HepG2 (cell line): ENCODE results near the gene CEP164. TPM values are rescaled to one million over a fixed set of nuclear protein-coding genes. Genes with fewer than 3 reads are reported as not detected.

Experiments
- ATAC-seq: fragments of 200-7000 bp; cut with Tn5 transposase; 3 replicates; pipeline ENCODE4 v1.9.1; 2020; ENCODE audit warnings: mild to moderate bottlenecking, moderate library complexity
- BruUV-seq: library from RNA; stranded (reverse); fragments of 400-500 nt; replicated peaks from 2 replicates; lab custom pipeline; 2021; lab: Mats Ljungman, UMichigan
- CTCF ChIA-PET: fragments of 300-600 bp; formaldehyde crosslinking; extraction: SDS; loops from one replicate; lab custom pipeline; 2021; ENCODE audit warnings: low total read pairs, inconsistent platforms, low intra/inter-chr PET ratio; lab: Yijun Ruan, JAX
- POLR2A ChIA-PET: fragments of 350-600 bp; sonication (Branson Sonifier 250); formaldehyde crosslinking; loops from one replicate; lab custom pipeline; 2020; ENCODE audit warnings: antibody characterized with exemption, inconsistent platforms; lab: Yijun Ruan, JAX
- DNase-seq: peaks from one replicate; pipeline ENCODE4 v3.0.0-alpha.2; 2015; ENCODE audit warnings: low spot score
- FAIRE-seq: peaks from 3 replicates; lab custom pipeline; 2011; peaks lifted over from hg19 to GRCh38; lab: Jason Lieb, UNC
- H2AFZ ChIP-seq: one replicate; pipeline ENCODE4 v1.6.1; 2011; ENCODE audit warnings: low read length, inconsistent platforms
- H3K27ac ChIP-seq: fragments of 300-600 bp; 3 replicates; pipeline ENCODE4 v1.8.0; 2011; ENCODE audit warnings: mixed run types, mild to moderate bottlenecking, mixed read lengths, low read length, inconsistent platforms; ENCODE audit not compliant: insufficient read depth; ENCODE audit errors: extremely low read length
- H3K27me3 ChIP-seq, 2 experiments: fragments of 200-600 bp in 1 of 2; 2 replicates in 1 of 2; 3 replicates in 1 of 2; pipeline versions ENCODE4 v1.6.0 to v1.8.0; 2011; ENCODE audit warnings: low read length in 2 of 2, mild to moderate bottlenecking in 2 of 2, moderate library complexity in 2 of 2, inconsistent platforms in 1 of 2; ENCODE audit not compliant: insufficient read depth in 2 of 2, control insufficient read depth in 1 of 2
- H3K36me3 ChIP-seq, 2 experiments: fragments of 200-600 bp in 1 of 2; replicated peaks in 1 of 2; 2 replicates in 1 of 2; 3 replicates in 1 of 2; pipeline versions ENCODE4 v1.5.1 to v1.8.0; 2011; ENCODE audit warnings: low read length in 2 of 2, inconsistent platforms in 1 of 2; ENCODE audit not compliant: insufficient read depth in 2 of 2, control insufficient read depth in 1 of 2
- H3K4me1 ChIP-seq: 2 replicates; pipeline ENCODE4 v1.5.1; 2012; ENCODE audit warnings: low read length, inconsistent platforms; ENCODE audit not compliant: insufficient read depth
- H3K4me2 ChIP-seq: 2 replicates; pipeline ENCODE4 v1.6.0; 2011; ENCODE audit warnings: low read depth, low read length, inconsistent platforms
- H3K4me3 ChIP-seq, 3 experiments: fragments of 200-600 bp in 1 of 3; sonication (generic), shearing (Covaris generic) in 1 of 3; replicated peaks in 1 of 3; 2 replicates each; pipeline ENCODE4 v1.5.1; 2011 to 2016; ENCODE audit warnings: low read length in 3 of 3, inconsistent platforms in 2 of 3, low read depth in 2 of 3, mild to moderate bottlenecking in 2 of 3, control low read depth in 1 of 3, mixed read lengths in 1 of 3; ENCODE audit not compliant: insufficient read depth in 1 of 3
- H3K79me2 ChIP-seq: one replicate; pipeline ENCODE4 v1.6.1; 2011; ENCODE audit warnings: low read length, inconsistent platforms; ENCODE audit not compliant: insufficient read depth
- H3K9ac ChIP-seq: 2 replicates; pipeline ENCODE4 v1.6.0; 2011; ENCODE audit warnings: mild to moderate bottlenecking, low read depth, low read length, inconsistent platforms; ENCODE audit not compliant: insufficient read depth
- H3K9me3 ChIP-seq: 2 replicates; pipeline ENCODE4 v1.5.1; 2012; ENCODE audit warnings: mild to moderate bottlenecking, low read length
- H4K20me1 ChIP-seq: 2 replicates; pipeline ENCODE4 v1.6.0; 2011; ENCODE audit warnings: inconsistent platforms, mild to moderate bottlenecking, low read length, moderate library complexity; ENCODE audit not compliant: insufficient read depth
- BCL3 ChIP-seq: sonication (generic); formaldehyde crosslinking; IDR thresholded peaks from 2 replicates; pipeline ENCODE4 v1.5.1; 2020; ENCODE audit warnings: mild to moderate bottlenecking, missing genetic modification reagents, moderate library complexity
- HNRNPLL ChIP-seq: fragments of 200-400 bp; formaldehyde crosslinking; IDR thresholded peaks from 2 replicates; pipeline ENCODE4 v1.6.1; 2017; ENCODE audit warnings: mild to moderate bottlenecking, low read depth, low read length; ENCODE audit not compliant: poor library complexity, severe bottlenecking
- KLF13 ChIP-seq: sonication (generic); formaldehyde crosslinking; IDR thresholded peaks from 2 replicates; pipeline ENCODE4 v1.4.0; 2020; ENCODE audit warnings: mild to moderate bottlenecking, missing genetic modification reagents
- MTF2 ChIP-seq: sonication (generic); formaldehyde crosslinking; IDR thresholded peaks from 2 replicates; pipeline ENCODE4 v1.5.0; 2020; ENCODE audit warnings: missing genetic modification reagents, borderline replicate concordance
- NCOA2 ChIP-seq: sonication (generic); formaldehyde crosslinking; IDR thresholded peaks from 2 replicates; pipeline ENCODE4 v1.8.0; 2022; ENCODE audit warnings: inconsistent platforms
- PLRG1 ChIP-seq: fragments of 450-650 bp; conservative IDR thresholded peaks from 2 replicates; pipeline ENCODE4 v1.6.1; 2016
- RERE ChIP-seq: IDR thresholded peaks from 2 replicates; pipeline ENCODE4 v1.6.1; 2016; ENCODE audit warnings: low read depth, missing genetic modification reagents, missing compliant biosample characterization
- RFXAP ChIP-seq: sonication (generic); formaldehyde crosslinking; IDR thresholded peaks from 2 replicates; pipeline ENCODE4 v1.4.0; 2020; ENCODE audit warnings: missing genetic modification reagents, borderline replicate concordance
- TBP ChIP-seq: sonication (generic); formaldehyde crosslinking; IDR thresholded peaks from 2 replicates; pipeline ENCODE4 v1.5.0; 2020; ENCODE audit warnings: missing genetic modification reagents
- XBP1 ChIP-seq: sonication (generic); formaldehyde crosslinking; IDR thresholded peaks from 2 replicates; pipeline ENCODE4 v1.5.0; 2020; ENCODE audit warnings: missing genetic modification reagents
- ZGPAT ChIP-seq: IDR thresholded peaks from 2 replicates; pipeline ENCODE4 v1.6.1; 2016; ENCODE audit warnings: mild to moderate bottlenecking
- ZNF207 ChIP-seq: fragments of 450-650 bp; IDR thresholded peaks from 2 replicates; pipeline ENCODE4 v1.6.1; 2016; ENCODE audit warnings: antibody characterized with exemption, borderline replicate concordance
- ZNF30 ChIP-seq: sonication (generic); formaldehyde crosslinking; IDR thresholded peaks from 2 replicates; pipeline ENCODE4 v1.5.0; 2020; ENCODE audit warnings: mild to moderate bottlenecking, missing genetic modification reagents
- ZNF710 ChIP-seq: sonication (generic); formaldehyde crosslinking; IDR thresholded peaks from 2 replicates; pipeline ENCODE4 v1.5.0; 2020; ENCODE audit warnings: mild to moderate bottlenecking, missing genetic modification reagents, borderline replicate concordance
- ZNF713 ChIP-seq: sonication (generic); formaldehyde crosslinking; IDR thresholded peaks from 2 replicates; pipeline ENCODE4 v1.4.0; 2020; ENCODE audit warnings: mild to moderate bottlenecking, missing genetic modification reagents
- WGBS: methylation state at CpG from one replicate; pipeline ENCODE4 v1.1.6; 2017; ENCODE audit warnings: low lambda C conversion rate; 5-methylcytosine and 5-hydroxymethylcytosine counted together
- in situ Hi-C: cut with HindIII; loops from 2 replicates; pipeline ENCODE4 v1.10.0; 2017; ENCODE audit warnings: low pct_unique_long_range_greater_than_20kb; ENCODE audit not compliant: extremely low pct_ligation_motif_present
- intact Hi-C: fragments of 100-400 bp; cut with micrococcal nuclease; formaldehyde crosslinking; loops from one replicate; pipeline ENCODE4 v1.10.0; 2022; ENCODE audit not compliant: unreplicated experiment
- polyA plus RNA-seq, 8 experiments: library from polyadenylated mRNA; depleted of rRNA in 3 of 8; stranded (reverse) in 7 of 8; unstranded in 1 of 8; fragments of >200 nt; fragmentation: Illumina TruSeq in 4 of 8; extraction: Trizol in 4 of 8; gene quantifications; 2 replicates each; pipeline versions ENCODE4 v1.2.1 to v1.2.3, GENCODE V29; 2011 to 2016; ENCODE audit warnings: low read depth in 4 of 8, missing spikeins in 1 of 8, mixed read lengths in 1 of 8; ENCODE audit not compliant: insufficient read depth in 1 of 8
- total RNA-seq, 5 experiments: library from RNA; depleted of rRNA; stranded (reverse); fragments of >200 nt; fragmentation: Illumina TruSeq; extraction: Trizol; gene quantifications; 2 replicates each; pipeline ENCODE4 v1.2.3, GENCODE V29; 2016; ENCODE audit warnings: low read depth in 1 of 5

CEP164 gene
- total and polyA plus RNA-seq, 2 of the 13 experiments (the other 11 are each of a cell fraction or from before 2014, with no cell fraction given) = 11.4 to 15.2 TPM

- no peaks in the 10 kb centered on the region for H3K27me3 ChIP-seq
- 91% methylated on average over 9 of the region's 9 CpGs for WGBS
- BruUV-seq = no TSS peak
- FAIRE-seq (no peak), ATAC-seq (no peak), DNase-seq (no peak)
- no peaks in the 10 kb centered on the region for H3K79me2 ChIP-seq
- no peaks in the 10 kb centered on the region for H4K20me1 ChIP-seq
- ChIA-PET CTCF (no interaction called here), POLR2A (no interaction called here)
- H3K4me2 ChIP-seq = no peak overlapping the region
- H3K4me1 ChIP-seq = peaks cover 18% of the 10 kb centered on the region
- no peak overlapping the region for H3K27ac ChIP-seq
- H3K36me3 ChIP-seq = peaks cover 0 to 1% of the 10 kb centered on the region in 2 experiments; a peak in 2 of 5 replicates
- intact Hi-C loops = no loop called here
- no peaks in the 10 kb centered on the region for H3K9me3 ChIP-seq
- no peak overlapping the region for H3K9ac ChIP-seq
- H3K4me3 ChIP-seq = no peak overlapping the region
- H2AFZ ChIP-seq = no peak overlapping the region
- in situ Hi-C loops = no loop called here
- TF ChIP-seq PLRG1 (no peak), MTF2 (CRISPR knock-in tag) (no peak), RERE (CRISPR knock-in tag) (no peak), HNRNPLL (no peak), ZNF207 (no peak), ZNF30 (CRISPR knock-in tag) (no peak), ZNF710 (CRISPR knock-in tag) (no peak), ZNF713 (CRISPR knock-in tag) (no peak), KLF13 (CRISPR knock-in tag) (no peak), NCOA2 (CRISPR knock-in tag) (no peak), XBP1 (no peak), TBP (CRISPR knock-in tag) (no peak), RFXAP (CRISPR knock-in tag) (no peak), ZGPAT (CRISPR knock-in tag) (no peak), BCL3 (CRISPR knock-in tag) (no peak)
Observed at GRCh38 chr11:117333917-117334316, 6.3 kb downstream of the CEP164 start.
